ENCODE results near the gene FATE1.

DNA sequence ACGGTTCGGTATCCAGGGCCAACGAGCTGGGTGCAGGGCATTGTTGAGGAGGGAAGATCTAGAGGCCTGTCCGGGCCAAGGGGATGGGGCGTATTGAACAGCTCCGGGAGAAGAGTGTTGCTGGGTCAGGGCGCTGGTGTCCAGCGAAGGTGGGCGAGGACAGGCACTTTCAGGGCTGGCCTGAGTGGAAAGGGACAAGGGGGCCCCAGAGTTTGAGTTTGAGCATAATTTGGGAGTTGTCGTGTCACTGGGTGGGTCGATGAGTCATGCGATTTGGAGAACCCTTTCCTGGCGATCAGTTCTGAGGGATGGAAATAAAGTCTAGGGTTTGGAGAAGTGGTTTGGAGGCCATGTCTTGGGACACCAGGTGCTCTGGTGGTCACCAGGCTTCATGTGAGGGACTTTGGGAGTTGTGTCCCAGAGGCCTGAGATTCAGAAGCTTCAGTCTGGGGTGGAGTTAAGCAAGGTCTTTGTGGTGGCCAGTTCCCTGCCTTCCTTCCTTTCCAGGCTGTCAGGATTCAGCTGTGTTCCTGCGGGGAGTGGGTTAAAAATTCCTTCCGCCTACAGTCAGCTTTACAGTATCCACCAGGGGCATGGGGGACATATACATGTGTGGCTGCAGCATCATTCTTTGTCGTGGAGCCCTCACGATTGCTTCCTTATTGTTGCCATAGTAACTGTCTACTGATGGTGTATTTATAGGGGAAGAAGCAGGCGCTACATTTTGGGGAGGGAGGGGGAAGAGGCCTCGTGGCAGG is 20.1 kb upstream of the FATE1 start:
- TF ChIP-seq, protein P1, sequence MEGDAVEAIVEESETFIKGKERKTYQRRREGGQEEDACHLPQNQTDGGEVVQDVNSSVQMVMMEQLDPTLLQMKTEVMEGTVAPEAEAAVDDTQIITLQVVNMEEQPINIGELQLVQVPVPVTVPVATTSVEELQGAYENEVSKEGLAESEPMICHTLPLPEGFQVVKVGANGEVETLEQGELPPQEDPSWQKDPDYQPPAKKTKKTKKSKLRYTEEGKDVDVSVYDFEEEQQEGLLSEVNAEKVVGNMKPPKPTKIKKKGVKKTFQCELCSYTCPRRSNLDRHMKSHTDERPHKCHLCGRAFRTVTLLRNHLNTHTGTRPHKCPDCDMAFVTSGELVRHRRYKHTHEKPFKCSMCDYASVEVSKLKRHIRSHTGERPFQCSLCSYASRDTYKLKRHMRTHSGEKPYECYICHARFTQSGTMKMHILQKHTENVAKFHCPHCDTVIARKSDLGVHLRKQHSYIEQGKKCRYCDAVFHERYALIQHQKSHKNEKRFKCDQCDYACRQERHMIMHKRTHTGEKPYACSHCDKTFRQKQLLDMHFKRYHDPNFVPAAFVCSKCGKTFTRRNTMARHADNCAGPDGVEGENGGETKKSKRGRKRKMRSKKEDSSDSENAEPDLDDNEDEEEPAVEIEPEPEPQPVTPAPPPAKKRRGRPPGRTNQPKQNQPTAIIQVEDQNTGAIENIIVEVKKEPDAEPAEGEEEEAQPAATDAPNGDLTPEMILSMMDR (IDR thresholded peaks at IDR 0.05): no peak
- TF ChIP-seq POLR2A (IDR thresholded peaks at IDR 0.05) (no peak), EP300 (IDR thresholded peaks at IDR 0.05) (no peak)

Measured in upper lobe of left lung (tissue), 4 donors.